H1 (cell line): ENCODE data around the gene ZBTB20. TPM values are rescaled to one million over a fixed set of nuclear protein-coding genes. Genes with fewer than 3 reads are reported as not detected.

ENCODE experiments used
- CTCF ChIA-PET: fragments of 300-600 bp; sonication (Branson Sonifier 250); formaldehyde crosslinking; loops from one replicate; lab custom pipeline; 2021; ENCODE audit not compliant: partially characterized antibody; lab: Charles Lee
- POLR2A ChIA-PET: fragments of 300-600 bp; sonication (Branson Sonifier 250); formaldehyde crosslinking; loops from one replicate; lab custom pipeline; 2021; ENCODE audit warnings: inconsistent platforms; ENCODE audit not compliant: partially characterized antibody; lab: Charles Lee
- DNase-seq, 2 experiments: peaks; one replicate each; pipeline versions ENCODE4 v3.0.0 to v3.0.0-alpha.2; 2010 to 2022; ENCODE audit warnings: low spot score in 2 of 2, low read depth in 1 of 2, mixed read lengths in 1 of 2
- FAIRE-seq: peaks from 2 replicates; lab custom pipeline; 2011; peaks lifted over from hg19 to GRCh38; lab: Jason Lieb, UNC
- H2AFZ ChIP-seq: 2 replicates; pipeline ENCODE4 v1.8.1; 2012; ENCODE audit warnings: low read length, inconsistent platforms
- H2AK5ac ChIP-seq: 2 replicates; pipeline ENCODE4 v1.6.1; 2013; ENCODE audit warnings: low read depth, low read length
- H2BK120ac ChIP-seq: replicated peaks from 2 replicates; pipeline ENCODE3; 2013; ENCODE audit warnings: low read depth, low read length, inconsistent platforms
- H2BK12ac ChIP-seq: 2 replicates; pipeline ENCODE4 v1.6.1; 2013; ENCODE audit warnings: low read depth, low read length
- H2BK15ac ChIP-seq: 2 replicates; pipeline ENCODE4 v1.6.1; 2013; ENCODE audit warnings: low read length
- H2BK20ac ChIP-seq: 2 replicates; pipeline ENCODE4 v1.6.1; 2013; ENCODE audit warnings: low read length
- H2BK5ac ChIP-seq: 2 replicates; pipeline ENCODE4 v1.6.1; 2013; ENCODE audit warnings: low read depth, low read length
- H3K14ac ChIP-seq: 2 replicates; pipeline ENCODE4 v1.6.1; 2013; ENCODE audit warnings: inconsistent platforms; ENCODE audit not compliant: insufficient read length
- H3K18ac ChIP-seq: 2 replicates; pipeline ENCODE4 v1.6.1; 2013; ENCODE audit warnings: low read length; ENCODE audit errors: extremely low read depth
- H3K23ac ChIP-seq: 2 replicates; pipeline ENCODE4 v1.6.1; 2013; ENCODE audit warnings: inconsistent platforms; ENCODE audit not compliant: insufficient read length
- H3K23me2 ChIP-seq: 2 replicates; pipeline ENCODE4 v1.6.1; 2013; ENCODE audit warnings: low read depth, low read length
- H3K27ac ChIP-seq: 2 replicates; pipeline ENCODE4 v1.6.1; 2011; ENCODE audit warnings: low read depth, low read length, inconsistent platforms
- H3K27me3 ChIP-seq, 4 experiments: replicated peaks in 1 of 4; 1 replicate in 1 of 4; 2 replicates in 3 of 4; pipeline versions ENCODE4 v1.6.1 to v1.8.1; 2011 to 2013; ENCODE audit warnings: low read length in 3 of 4, mild to moderate bottlenecking in 3 of 4, inconsistent platforms in 2 of 4, mixed read lengths in 2 of 4, moderate library complexity in 1 of 4; ENCODE audit not compliant: control insufficient read depth in 3 of 4, insufficient read depth in 3 of 4; ENCODE audit errors: extremely low read depth in 1 of 4
- H3K36me3 ChIP-seq, 4 experiments: 2 replicates each; pipeline versions ENCODE4 v1.6.1 to v1.8.1; 2011 to 2013; ENCODE audit warnings: mild to moderate bottlenecking in 4 of 4, low read length in 3 of 4, moderate library complexity in 2 of 4, control low read depth in 1 of 4, inconsistent platforms in 1 of 4; ENCODE audit not compliant: insufficient read depth in 4 of 4, control insufficient read depth in 2 of 4
- H3K4ac ChIP-seq: replicated peaks from 2 replicates; pipeline ENCODE3; 2013; ENCODE audit warnings: low read length, low read depth, mixed read lengths, inconsistent platforms; ENCODE audit not compliant: insufficient read length
- H3K4me1 ChIP-seq, 4 experiments: replicated peaks in 1 of 4; 1 replicate in 1 of 4; 2 replicates in 3 of 4; pipeline versions ENCODE4 v1.6.1 to v1.8.1; 2011 to 2013; ENCODE audit warnings: low read length in 3 of 4, inconsistent platforms in 2 of 4, mixed read lengths in 1 of 4; ENCODE audit not compliant: insufficient read depth in 4 of 4, control insufficient read depth in 3 of 4
- H3K4me2 ChIP-seq, 2 experiments: 2 replicates each; pipeline versions ENCODE4 v1.6.1 to v1.8.1; 2011 to 2013; ENCODE audit warnings: low read depth in 2 of 2, low read length in 2 of 2, control low read depth in 1 of 2, inconsistent platforms in 1 of 2, mild to moderate bottlenecking in 1 of 2; ENCODE audit not compliant: insufficient read depth in 1 of 2
- H3K4me3 ChIP-seq, 4 experiments: fragments of 200-600, 300-600 bp in 1 of 4; sonication (generic), shearing (Covaris generic), sonication (Bioruptor Twin) in 1 of 4; 2 replicates each; pipeline versions ENCODE4 v1.5.1 to v1.8.1; 2011 to 2016; ENCODE audit warnings: low read length in 4 of 4, low read depth in 3 of 4, control low read depth in 2 of 4, inconsistent platforms in 2 of 4, mild to moderate bottlenecking in 2 of 4, mixed read lengths in 1 of 4, moderate library complexity in 1 of 4; ENCODE audit not compliant: insufficient read depth in 2 of 4; ENCODE audit errors: extremely low read depth in 1 of 4
- H3K56ac ChIP-seq: replicated peaks from 2 replicates; pipeline ENCODE3; 2013; ENCODE audit warnings: low read depth, mild to moderate bottlenecking, mixed read lengths, low read length, inconsistent platforms; ENCODE audit not compliant: insufficient read length
- H3K79me1 ChIP-seq: 2 replicates; pipeline ENCODE4 v1.6.1; 2013; ENCODE audit warnings: low read depth, low read length, control low read depth
- H3K79me2 ChIP-seq, 2 experiments: 2 replicates each; pipeline versions ENCODE4 v1.6.1 to v1.8.1; 2012 to 2013; ENCODE audit warnings: low read length in 2 of 2, mild to moderate bottlenecking in 2 of 2, inconsistent platforms in 1 of 2; ENCODE audit not compliant: insufficient read depth in 2 of 2, control insufficient read depth in 1 of 2
- H3K9ac ChIP-seq, 4 experiments: replicated peaks in 1 of 4; 1 replicate in 1 of 4; 2 replicates in 3 of 4; pipeline versions ENCODE4 v1.6.1 to v1.8.1; 2011 to 2013; ENCODE audit warnings: low read depth in 3 of 4, low read length in 3 of 4, control low read depth in 2 of 4, mild to moderate bottlenecking in 2 of 4, moderate library complexity in 2 of 4, inconsistent platforms in 1 of 4; ENCODE audit errors: extremely low read depth in 1 of 4
- H3K9me3 ChIP-seq, 2 experiments: 2 replicates each; pipeline versions ENCODE4 v1.6.1 to v1.8.1; 2012 to 2013; ENCODE audit warnings: mild to moderate bottlenecking in 2 of 2, moderate library complexity in 2 of 2, control low read depth in 1 of 2, inconsistent platforms in 1 of 2, low read depth in 1 of 2, low read length in 1 of 2, mixed read lengths in 1 of 2; ENCODE audit not compliant: insufficient read depth in 2 of 2
- H4K20me1 ChIP-seq, 2 experiments: replicated peaks in 1 of 2; 2 replicates each; pipeline versions ENCODE3 to v1.8.1; 2011 to 2013; ENCODE audit warnings: inconsistent platforms in 2 of 2, low read length in 2 of 2, mild to moderate bottlenecking in 1 of 2; ENCODE audit not compliant: insufficient read depth in 2 of 2, control insufficient read depth in 1 of 2
- H4K5ac ChIP-seq: 2 replicates; pipeline ENCODE4 v1.6.1; 2013; ENCODE audit warnings: low read length, low read depth, mixed read lengths, inconsistent platforms; ENCODE audit not compliant: insufficient read length
- H4K8ac ChIP-seq: 2 replicates; pipeline ENCODE4 v1.8.0; 2013; ENCODE audit warnings: mild to moderate bottlenecking, moderate library complexity, low read length, inconsistent platforms; ENCODE audit not compliant: insufficient read depth; ENCODE audit errors: extremely low read depth
- H4K91ac ChIP-seq: replicated peaks from 2 replicates; pipeline ENCODE3; 2013; ENCODE audit warnings: low read length, mixed read lengths, inconsistent platforms; ENCODE audit not compliant: insufficient read length
- CTBP2 ChIP-seq: IDR thresholded peaks from 2 replicates; pipeline ENCODE4 v1.7.0; 2011; ENCODE audit warnings: borderline replicate concordance, mild to moderate bottlenecking, moderate library complexity, mixed read lengths, low read length; ENCODE audit not compliant: insufficient read depth, insufficient read length
- FOSL1 ChIP-seq: IDR thresholded peaks from 2 replicates; pipeline ENCODE4 v1.6.1; 2011; ENCODE audit warnings: mild to moderate bottlenecking, low read depth, low read length, moderate library complexity; ENCODE audit not compliant: insufficient read depth
- JUN ChIP-seq: IDR thresholded peaks from 2 replicates; pipeline ENCODE4 v1.6.1; 2011; ENCODE audit warnings: low read depth, mild to moderate bottlenecking, improper control_type of control experiment, low read length
- RBBP5 ChIP-seq: IDR thresholded peaks from 2 replicates; pipeline ENCODE4 v1.7.1; 2012; ENCODE audit warnings: low read depth, mild to moderate bottlenecking, inconsistent platforms, low read length, moderate library complexity, borderline replicate concordance
- SP1 ChIP-seq: IDR thresholded peaks from 2 replicates; pipeline ENCODE4 v1.6.1; 2011; ENCODE audit warnings: low read depth, low read length
- SP4 ChIP-seq: IDR thresholded peaks from 2 replicates; pipeline ENCODE4 v1.6.1; 2012; ENCODE audit warnings: low read length, inconsistent platforms
- TAF1 ChIP-seq: IDR thresholded peaks from 2 replicates; pipeline ENCODE4 v1.6.1; 2011; ENCODE audit warnings: mild to moderate bottlenecking, low read depth, low read length
- TBP ChIP-seq: IDR thresholded peaks from 2 replicates; pipeline ENCODE4 v1.6.1; 2011; ENCODE audit warnings: low read depth, low read length, improper control_type of control experiment
- USF2 ChIP-seq: IDR thresholded peaks from 2 replicates; pipeline ENCODE4 v1.6.1; 2011; ENCODE audit warnings: low read length, improper control_type of control experiment
- WGBS, 2 experiments: shearing (Covaris generic) in 1 of 2; methylation state at CpG; one replicate each; pipeline versions ENCODE4 v1.1.6 to v1.1.7; 2013 to 2015; ENCODE audit warnings: low lambda C conversion rate in 2 of 2, mixed read lengths in 2 of 2, inconsistent platforms in 1 of 2, low coverage in 1 of 2, missing lambda C conversion rate in 1 of 2; ENCODE audit not compliant: insufficient replicate concordance in 2 of 2, insufficient coverage in 1 of 2, insufficient read length in 1 of 2; ENCODE audit errors: extremely low coverage in 1 of 2, missing lambda C conversion rate in 1 of 2; 5-methylcytosine and 5-hydroxymethylcytosine counted together
- polyA plus RNA-seq, 7 experiments: library from polyadenylated mRNA; depleted of rRNA in 3 of 7; stranded (reverse) in 5 of 7; unstranded in 2 of 7; fragments of >200 nt in 5 of 7; fragments of 200-250 nt in 2 of 7; gene quantifications; 1 replicate in 5 of 7; 2 replicates in 1 of 7; 4 replicates in 1 of 7; pipeline versions ENCODE4 v1.2.1 to v1.2.3, GENCODE V29; 2011 to 2013; ENCODE audit warnings: missing spikeins in 2 of 7, mixed read lengths in 2 of 7
- total RNA-seq: library from RNA; stranded (reverse); fragmentation: NEBNext Ultra II Directional; extraction: Animal tissue kit (Norgen Biotek cat#: 25700); gene quantifications from 2 replicates; pipeline ENCODE4 v1.2.1, GENCODE V29; 2021
- TF ChIP-seq, protein P1 (sequence below), 3 experiments: IDR thresholded peaks; 1 replicate in 2 of 3; 2 replicates in 1 of 3; pipeline versions ENCODE4 v1.5.1 to v1.6.1; 2011; ENCODE audit warnings: low read length in 3 of 3, mild to moderate bottlenecking in 3 of 3, inconsistent platforms in 2 of 3, low read depth in 1 of 3, moderate library complexity in 1 of 3; ENCODE audit not compliant: insufficient read depth in 1 of 3; ENCODE audit errors: control extremely low read depth in 1 of 3

ZBTB20 gene
- total and polyA plus RNA-seq, 2 of the 8 experiments (the other 6 are each of a cell fraction or from before 2014, with no cell fraction given) = 0.35 to 1.3 TPM

GRCh38 chr3:114428044-114428595 is 719.0 kb downstream of the ZBTB20 start:
- peaks cover 0 to 5% (median 0%) of the 10 kb centered on the region in 4 experiments; a peak in 1 of 7 replicates for H3K4me1 ChIP-seq
- H4K5ac ChIP-seq = no peak overlapping the region
- no peak overlapping the region for H2BK5ac ChIP-seq
- POLR2A ChIA-PET = no interaction called here
- no peak overlapping the region for H2BK120ac ChIP-seq
- H2BK20ac ChIP-seq = no peak overlapping the region
- H2BK15ac ChIP-seq = no peak overlapping the region
- no peaks in the 10 kb centered on the region for H3K36me3 ChIP-seq
- H3K18ac ChIP-seq = no peak overlapping the region
- no peak overlapping the region for H3K4me3 ChIP-seq
- H4K8ac ChIP-seq = no peak overlapping the region
- DNase-seq (no peak), FAIRE-seq (no peak)
- no peaks in the 10 kb centered on the region for H4K20me1 ChIP-seq
- H3K23ac ChIP-seq = no peak overlapping the region
- H3K27me3 ChIP-seq = no peaks in the 10 kb centered on the region
- H4K91ac ChIP-seq = no peak overlapping the region
- no peak overlapping the region for H3K9ac ChIP-seq
- H2BK12ac ChIP-seq = no peak overlapping the region
- H2AFZ ChIP-seq = no peak overlapping the region
- H3K23me2 ChIP-seq = no peaks in the 10 kb centered on the region
- H2AK5ac ChIP-seq = no peak overlapping the region
- no peak overlapping the region for H3K56ac ChIP-seq
- no peak overlapping the region for H3K4ac ChIP-seq
- no peak overlapping the region for H3K14ac ChIP-seq
- H3K27ac ChIP-seq = no peak overlapping the region
- H3K4me2 ChIP-seq = no peak overlapping the region
- no peaks in the 10 kb centered on the region for H3K9me3 ChIP-seq
- CTCF ChIA-PET = interaction anchor here (1.1 to 1.4 kb wide), 2 partner anchors 9 kb away, joined by 3 to 4 read pairs; no protein-coding TSS in a partner anchor
- WGBS, 2 experiments = 82% methylated on average over 5 of the region's 5 CpGs; no CpG with 5 or more reads in 1 of the 2 experiments
- no peaks in the 10 kb centered on the region for H3K79me1 ChIP-seq
- H3K79me2 ChIP-seq = no peaks in the 10 kb centered on the region
- no peak for TF ChIP-seq FOSL1
- TF ChIP-seq TBP = no peak
- TF ChIP-seq RBBP5 = no peak
- no peak for TF ChIP-seq SP1
- TF ChIP-seq JUN = no peak
- no peak for TF ChIP-seq USF2
- no peak for TF ChIP-seq TAF1
- TF ChIP-seq, protein P1, sequence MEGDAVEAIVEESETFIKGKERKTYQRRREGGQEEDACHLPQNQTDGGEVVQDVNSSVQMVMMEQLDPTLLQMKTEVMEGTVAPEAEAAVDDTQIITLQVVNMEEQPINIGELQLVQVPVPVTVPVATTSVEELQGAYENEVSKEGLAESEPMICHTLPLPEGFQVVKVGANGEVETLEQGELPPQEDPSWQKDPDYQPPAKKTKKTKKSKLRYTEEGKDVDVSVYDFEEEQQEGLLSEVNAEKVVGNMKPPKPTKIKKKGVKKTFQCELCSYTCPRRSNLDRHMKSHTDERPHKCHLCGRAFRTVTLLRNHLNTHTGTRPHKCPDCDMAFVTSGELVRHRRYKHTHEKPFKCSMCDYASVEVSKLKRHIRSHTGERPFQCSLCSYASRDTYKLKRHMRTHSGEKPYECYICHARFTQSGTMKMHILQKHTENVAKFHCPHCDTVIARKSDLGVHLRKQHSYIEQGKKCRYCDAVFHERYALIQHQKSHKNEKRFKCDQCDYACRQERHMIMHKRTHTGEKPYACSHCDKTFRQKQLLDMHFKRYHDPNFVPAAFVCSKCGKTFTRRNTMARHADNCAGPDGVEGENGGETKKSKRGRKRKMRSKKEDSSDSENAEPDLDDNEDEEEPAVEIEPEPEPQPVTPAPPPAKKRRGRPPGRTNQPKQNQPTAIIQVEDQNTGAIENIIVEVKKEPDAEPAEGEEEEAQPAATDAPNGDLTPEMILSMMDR (IDR thresholded peaks at IDR 0.05; ENCODE audit: control extremely low read depth in 1 of 3, insufficient read depth in 1 of 3, low read depth in 1 of 3, low read length in 3 of 3) = no peak
- no peak for TF ChIP-seq SP4
- no peak for TF ChIP-seq CTBP2
